Neural progenitor cell (in vitro differentiated cells): ENCODE measurements around the gene SCGN. TPM values are rescaled to one million over a fixed set of nuclear protein-coding genes. Genes with fewer than 3 reads are reported as not detected.

Experiments
- DNase-seq: peaks from one replicate; pipeline ENCODE4 v3.0.0-alpha.2; 2016; ENCODE audit warnings: low spot score
- H2AFZ ChIP-seq: fragments of 200-600 bp; sonication (generic); replicated peaks from 2 replicates; pipeline ENCODE4 v1.6.1; 2016; ENCODE audit warnings: antibody characterized with exemption
- H3F3A ChIP-seq: fragments of 200-600 bp; sonication (generic); 2 replicates; pipeline ENCODE4 v1.6.1; 2016; ENCODE audit warnings: antibody characterized with exemption, low read depth
- H3K27ac ChIP-seq: fragments of 200-600 bp; sonication (generic); 2 replicates; pipeline ENCODE4 v1.5.1; 2016; ENCODE audit warnings: mild to moderate bottlenecking
- H3K27me3 ChIP-seq: fragments of 200-600 bp; sonication (generic); 2 replicates; pipeline ENCODE4 v1.6.1; 2016; ENCODE audit warnings: mild to moderate bottlenecking, moderate library complexity
- H3K36me3 ChIP-seq: fragments of 200-600 bp; sonication (generic); 2 replicates; pipeline ENCODE4 v1.5.1; 2016
- H3K4me1 ChIP-seq: fragments of 200-600 bp; sonication (generic); 2 replicates; pipeline ENCODE4 v1.6.1; 2016; ENCODE audit warnings: mixed run types
- H3K4me2 ChIP-seq: fragments of 200-600 bp; sonication (generic); 2 replicates; pipeline ENCODE4 v1.6.1; 2016
- H3K4me3 ChIP-seq: fragments of 200-600 bp; sonication (generic); 2 replicates; pipeline ENCODE4 v1.5.1; 2016
- H3K79me2 ChIP-seq: fragments of 200-600 bp; sonication (generic); 2 replicates; pipeline ENCODE4 v1.6.1; 2016; ENCODE audit warnings: low read depth
- H3K9ac ChIP-seq: fragments of 200-600 bp; sonication (generic); 2 replicates; pipeline ENCODE4 v1.6.1; 2016
- H3K9me3 ChIP-seq: fragments of 200-600 bp; sonication (generic); 2 replicates; pipeline ENCODE4 v1.5.1; 2016; ENCODE audit warnings: low read depth
- H4K20me1 ChIP-seq: fragments of 200-600 bp; sonication (generic); 2 replicates; pipeline ENCODE4 v1.6.1; 2016; ENCODE audit warnings: low read depth
- H3K27ac Mint-ChIP-seq: 3 replicates; pipeline ENCODE4 v1.8.0; 2021; ENCODE audit warnings: mixed read lengths
- H3K27me3 Mint-ChIP-seq: 2 replicates; pipeline ENCODE4 v1.8.0; 2022; ENCODE audit warnings: low read depth, mild to moderate bottlenecking, inconsistent platforms, moderate library complexity, mixed read lengths; ENCODE audit not compliant: insufficient read depth
- H3K36me3 Mint-ChIP-seq: 3 replicates; pipeline ENCODE4 v1.8.0; 2021; ENCODE audit warnings: mixed read lengths
- H3K4me1 Mint-ChIP-seq: 3 replicates; pipeline ENCODE4 v1.8.0; 2021; ENCODE audit warnings: mixed read lengths
- H3K4me3 Mint-ChIP-seq: 3 replicates; pipeline ENCODE4 v1.8.0; 2021; ENCODE audit warnings: mild to moderate bottlenecking, moderate library complexity, mixed read lengths
- H3K9me3 Mint-ChIP-seq: 3 replicates; pipeline ENCODE4 v1.8.0; 2020; ENCODE audit warnings: mixed read lengths
- CTCF ChIP-seq: fragments of 200-600 bp; sonication (generic); IDR thresholded peaks from 2 replicates; pipeline ENCODE4 v1.5.1; 2017; ENCODE audit warnings: antibody characterized with exemption, mild to moderate bottlenecking
- EZH2 ChIP-seq: fragments of 200-600 bp; sonication (generic); IDR thresholded peaks from 2 replicates; pipeline ENCODE4 v1.6.1; 2017; ENCODE audit warnings: antibody characterized with exemption, mild to moderate bottlenecking, moderate library complexity
- EZH2phosphoT487 ChIP-seq: fragments of 200-600 bp; sonication (generic); IDR thresholded peaks from 2 replicates; pipeline ENCODE4 v1.6.1; 2017; ENCODE audit warnings: antibody characterized with exemption
- total RNA-seq: library from RNA; depleted of rRNA; stranded (reverse); fragments of >200 nt; gene quantifications from 2 replicates; pipeline ENCODE4 v1.2.3, GENCODE V29; 2015; ENCODE audit warnings: low replicate concordance

Gene SCGN
- total RNA-seq, 1 donor from 2014 or later: not detected

- Mint-ChIP-seq H3K4me3 (no peak overlapping the region), H3K27ac (no peak overlapping the region), H3K27me3 (peaks cover 16% of the 10 kb centered on the region), H3K4me1 (peaks cover 40% of the 10 kb centered on the region), H3K36me3 (no peaks in the 10 kb centered on the region), H3K9me3 (no peaks in the 10 kb centered on the region)
- Histone ChIP-seq H2AFZ (no peak overlapping the region), H3K27ac (no peak overlapping the region), H3K4me2 (peak overlapping the region; percentile 64), H3K36me3 (no peaks in the 10 kb centered on the region), H3K4me3 (no peak overlapping the region), H3F3A (peaks cover 31% of the 10 kb centered on the region), H3K79me2 (no peaks in the 10 kb centered on the region), H3K27me3 (peaks cover 90% of the 10 kb centered on the region), H3K9ac (no peak overlapping the region), H3K9me3 (no peaks in the 10 kb centered on the region), H4K20me1 (peaks cover 24% of the 10 kb centered on the region), H3K4me1 (peaks cover 52% of the 10 kb centered on the region)
- DNase-seq: peak; percentile 83
- TF ChIP-seq CTCF: no peak
- TF ChIP-seq EZH2phosphoT487: peak; percentile 63
Observed at GRCh38 chr6:25635886-25636317, 16.1 kb upstream of the SCGN start.

GRCh38 chr6:25637211-25637610, 14.8 kb upstream of the SCGN start:
- Histone ChIP-seq H4K20me1 (peaks cover 14% of the 10 kb centered on the region), H3K27me3 (peaks cover 90% of the 10 kb centered on the region), H3K9ac (no peak overlapping the region), H3F3A (peaks cover 25% of the 10 kb centered on the region), H3K79me2 (no peaks in the 10 kb centered on the region), H3K27ac (no peak overlapping the region), H2AFZ (no peak overlapping the region), H3K4me3 (no peak overlapping the region), H3K36me3 (no peaks in the 10 kb centered on the region), H3K4me1 (peaks cover 44% of the 10 kb centered on the region), H3K9me3 (no peaks in the 10 kb centered on the region), H3K4me2 (no peak overlapping the region)
- no peaks in the 10 kb centered on the region for H3K36me3 Mint-ChIP-seq
- H3K9me3 Mint-ChIP-seq: no peaks in the 10 kb centered on the region
- no peak overlapping the region for H3K4me3 Mint-ChIP-seq
- no peak for DNase-seq
- peaks cover 14% of the 10 kb centered on the region for H3K27me3 Mint-ChIP-seq
- H3K27ac Mint-ChIP-seq: no peak overlapping the region
- peaks cover 30% of the 10 kb centered on the region for H3K4me1 Mint-ChIP-seq
- TF ChIP-seq CTCF (no peak), EZH2 (no peak), EZH2phosphoT487 (no peak)

- Histone ChIP-seq H2AFZ (no peak overlapping the region), H3K36me3 (no peaks in the 10 kb centered on the region), H3K9ac (no peak overlapping the region), H4K20me1 (peaks cover 14% of the 10 kb centered on the region), H3K4me2 (no peak overlapping the region), H3K4me1 (peaks cover 46% of the 10 kb centered on the region), H3K9me3 (no peaks in the 10 kb centered on the region), H3K27ac (no peak overlapping the region), H3K79me2 (no peaks in the 10 kb centered on the region), H3K4me3 (no peak overlapping the region), H3K27me3 (peaks cover 90% of the 10 kb centered on the region), H3F3A (peaks cover 25% of the 10 kb centered on the region)
- peaks cover 14% of the 10 kb centered on the region for H3K27me3 Mint-ChIP-seq
- H3K9me3 Mint-ChIP-seq: no peaks in the 10 kb centered on the region
- H3K36me3 Mint-ChIP-seq: no peaks in the 10 kb centered on the region
- no peak overlapping the region for H3K27ac Mint-ChIP-seq
- H3K4me3 Mint-ChIP-seq: no peak overlapping the region
- H3K4me1 Mint-ChIP-seq: peaks cover 34% of the 10 kb centered on the region
- TF ChIP-seq CTCF (no peak), EZH2phosphoT487 (no peak), EZH2 (no peak)
- DNase-seq: peak; percentile 26
Observed at GRCh38 chr6:25637960-25638434, 14.0 kb upstream of the SCGN start.
